Small intestine (tissue), 7 donors: ENCODE results near the gene GFM2. TPM values are rescaled to one million over a fixed set of nuclear protein-coding genes. Genes with fewer than 3 reads are reported as not detected.

Experiments used
- DNase-seq, 2 donors: peaks; one replicate each; pipeline versions ENCODE4 v3.0.0 to v3.0.0-alpha.2; 2013
- FAIRE-seq: peaks from 2 replicates; lab custom pipeline; 2012; peaks lifted over from hg19 to GRCh38; lab: Jason Lieb, UNC
- H3K27ac ChIP-seq, 3 donors: one replicate each; pipeline ENCODE4 v1.5.1; 2013; ENCODE audit warnings: low read length in 2 of 3, mild to moderate bottlenecking in 2 of 3, control low read depth in 1 of 3, inconsistent platforms in 1 of 3, low read depth in 1 of 3, moderate library complexity in 1 of 3
- H3K27me3 ChIP-seq, 3 donors: one replicate each; pipeline ENCODE4 v1.6.1; 2013; ENCODE audit warnings: low read length in 3 of 3, inconsistent platforms in 1 of 3; ENCODE audit not compliant: control insufficient read depth in 3 of 3, insufficient read depth in 3 of 3
- H3K36me3 ChIP-seq, 3 donors: one replicate each; pipeline ENCODE4 v1.6.1; 2013; ENCODE audit warnings: low read length in 3 of 3, inconsistent platforms in 1 of 3, low read depth in 1 of 3, mild to moderate bottlenecking in 1 of 3, moderate library complexity in 1 of 3; ENCODE audit not compliant: control insufficient read depth in 3 of 3, insufficient read depth in 2 of 3
- H3K4me1 ChIP-seq, 3 donors: one replicate each; pipeline ENCODE4 v1.6.1; 2013; ENCODE audit warnings: low read length in 2 of 3, inconsistent platforms in 1 of 3, low read depth in 1 of 3, mild to moderate bottlenecking in 1 of 3, moderate library complexity in 1 of 3; ENCODE audit not compliant: control insufficient read depth in 3 of 3, insufficient read depth in 2 of 3
- H3K4me3 ChIP-seq, 3 donors: one replicate each; pipeline ENCODE4 v1.5.1; 2013; ENCODE audit warnings: low read length in 3 of 3, control low read depth in 1 of 3, inconsistent platforms in 1 of 3, low read depth in 1 of 3, mild to moderate bottlenecking in 1 of 3, moderate library complexity in 1 of 3
- H3K9me3 ChIP-seq, 2 donors: one replicate each; pipeline ENCODE4 v1.6.1; 2013; ENCODE audit warnings: low read depth in 1 of 2, low read length in 1 of 2; ENCODE audit not compliant: control insufficient read depth in 2 of 2, insufficient read depth in 1 of 2
- WGBS, 3 donors: extraction: QIAGEN DNeasy Blood & Tissue Kit; methylation state at CpG; one replicate each; pipeline ENCODE4 v1.1.7; 2013; 5-methylcytosine and 5-hydroxymethylcytosine counted together
- polyA plus RNA-seq, 4 donors: library from polyadenylated mRNA; stranded (reverse) in 3 of 4; unstranded in 1 of 4; fragments of 200-250 nt in 3 of 4; fragments of 120-200 nt in 1 of 4; gene quantifications; one replicate each; pipeline versions ENCODE4 v1.2.1 to v1.2.3, GENCODE V29; 2013
- donor health status: healthy with polysubstance abuse.
- donor health status: control.
- donor health status: control.
- donor health status: Bipolar disorder and iron deficiency.
- donor health status: healthy.

Gene GFM2
- polyA plus RNA-seq, 4 donors = 9.5 to 25.2 (median 19.7) TPM

- Histone ChIP-seq H3K36me3 (no peaks in the 10 kb centered on the region), H3K9me3 (peaks cover 0 to 9% of the 10 kb centered on the region in 2 donors), H3K27me3 (no peaks in the 10 kb centered on the region), H3K4me3 (no peak overlapping the region), H3K27ac (no peak overlapping the region), H3K4me1 (no peaks in the 10 kb centered on the region)
- no peak for FAIRE-seq
- WGBS, 3 donors = 54 to 58% (median 57%) methylated on average over 6 of the region's 6 CpGs
- DNase-seq = no peak
Measured at GRCh38 chr5:74673011-74673790, 93.7 kb downstream of the GFM2 start.

GRCh38 chr5:74672215-74672877 lies 94.6 kb downstream of the GFM2 start:
- FAIRE-seq = no peak
- no peak overlapping the region for H3K4me3 ChIP-seq
- H3K9me3 ChIP-seq = peaks cover 0 to 9% of the 10 kb centered on the region in 2 donors
- H3K27me3 ChIP-seq = no peaks in the 10 kb centered on the region
- DNase-seq = no peak
- no peaks in the 10 kb centered on the region for H3K36me3 ChIP-seq
- 58 to 65% (median 61%) methylated on average over 5 of the region's 5 CpGs for WGBS, 3 donors
- H3K27ac ChIP-seq = no peak overlapping the region
- H3K4me1 ChIP-seq = no peaks in the 10 kb centered on the region

Other genes with a start within 250 kb of the GFM2 start
- gene ENC1, start 126.4 kb downstream of the GFM2 start, polyA plus RNA-seq = 100 to 1,000 TPM in 1 of 4 donors, 10 to 100 TPM in 2, 1 to 10 TPM in 1; 6.8 to 107 (median 16.9) TPM
- 100 to 1,000 TPM in 3 of 4 donors, 10 to 100 TPM in 1; 63.5 to 582 (median 112) TPM for gene HEXB, start 81.9 kb downstream of the GFM2 start, polyA plus RNA-seq
- gene NSA2, start 132 bp upstream of the GFM2 start, polyA plus RNA-seq = 100 to 1,000 TPM in 3 of 4 donors, 10 to 100 TPM in 1; 79.8 to 177 (median 128) TPM
- 1 to 10 TPM in 1 of 4 donors, under 1 TPM in 1, not detected in 2; 0.73 to 2.2 TPM for gene FAM169A, start 99.3 kb upstream of the GFM2 start, polyA plus RNA-seq